ENCODE results near the gene NPPA. TPM values are rescaled to one million over a fixed set of nuclear protein-coding genes. Genes with fewer than 3 reads are reported as not detected.
A peak's percentile ranks its signal among the peaks of the same experiment; 100 is the strongest.

The NPPA gene
- total and polyA plus RNA-seq, 8 donors = 0.51 to 2.7 (median 1.2) TPM

DNA sequence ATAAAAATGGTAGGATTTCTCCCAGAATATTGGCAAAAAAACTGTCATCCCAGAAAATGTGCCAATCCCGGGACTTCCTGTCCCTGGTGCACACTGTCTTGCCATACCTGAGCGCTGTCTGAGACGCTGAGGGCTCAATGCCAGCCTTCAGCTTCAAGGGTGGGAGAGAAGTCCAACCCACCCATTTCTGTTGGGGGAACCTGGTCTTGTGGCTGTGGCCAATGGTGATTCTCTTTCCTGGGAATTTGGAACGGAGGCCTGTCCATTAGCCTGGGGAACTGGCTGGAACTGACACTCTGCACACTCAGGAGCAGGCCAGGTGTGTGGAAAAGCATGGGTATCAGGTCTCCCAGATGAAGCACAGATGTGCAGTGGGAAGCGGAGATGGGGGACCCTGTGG is 48.5 kb downstream of the NPPA start:
- H3K36me3 ChIP-seq = peaks cover 0 to 68% of the 10 kb centered on the region in 2 donors
- TF ChIP-seq, protein P1, sequence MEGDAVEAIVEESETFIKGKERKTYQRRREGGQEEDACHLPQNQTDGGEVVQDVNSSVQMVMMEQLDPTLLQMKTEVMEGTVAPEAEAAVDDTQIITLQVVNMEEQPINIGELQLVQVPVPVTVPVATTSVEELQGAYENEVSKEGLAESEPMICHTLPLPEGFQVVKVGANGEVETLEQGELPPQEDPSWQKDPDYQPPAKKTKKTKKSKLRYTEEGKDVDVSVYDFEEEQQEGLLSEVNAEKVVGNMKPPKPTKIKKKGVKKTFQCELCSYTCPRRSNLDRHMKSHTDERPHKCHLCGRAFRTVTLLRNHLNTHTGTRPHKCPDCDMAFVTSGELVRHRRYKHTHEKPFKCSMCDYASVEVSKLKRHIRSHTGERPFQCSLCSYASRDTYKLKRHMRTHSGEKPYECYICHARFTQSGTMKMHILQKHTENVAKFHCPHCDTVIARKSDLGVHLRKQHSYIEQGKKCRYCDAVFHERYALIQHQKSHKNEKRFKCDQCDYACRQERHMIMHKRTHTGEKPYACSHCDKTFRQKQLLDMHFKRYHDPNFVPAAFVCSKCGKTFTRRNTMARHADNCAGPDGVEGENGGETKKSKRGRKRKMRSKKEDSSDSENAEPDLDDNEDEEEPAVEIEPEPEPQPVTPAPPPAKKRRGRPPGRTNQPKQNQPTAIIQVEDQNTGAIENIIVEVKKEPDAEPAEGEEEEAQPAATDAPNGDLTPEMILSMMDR (IDR thresholded peaks at IDR 0.05) = no peak
- intact Hi-C loops (cut with DNase I) = no loop called here
- no peak for ATAC-seq
- peaks cover 5 to 60% of the 10 kb centered on the region in 2 donors for H3K4me1 ChIP-seq
- H3K27ac ChIP-seq = peak overlapping the region in 1 of 2 donors; percentile 23
- DNase-seq = no peak
- H3K4me3 ChIP-seq = no peak overlapping the region
- no peaks in the 10 kb centered on the region for H3K9me3 ChIP-seq
- no peaks in the 10 kb centered on the region for H3K27me3 ChIP-seq

DNA sequence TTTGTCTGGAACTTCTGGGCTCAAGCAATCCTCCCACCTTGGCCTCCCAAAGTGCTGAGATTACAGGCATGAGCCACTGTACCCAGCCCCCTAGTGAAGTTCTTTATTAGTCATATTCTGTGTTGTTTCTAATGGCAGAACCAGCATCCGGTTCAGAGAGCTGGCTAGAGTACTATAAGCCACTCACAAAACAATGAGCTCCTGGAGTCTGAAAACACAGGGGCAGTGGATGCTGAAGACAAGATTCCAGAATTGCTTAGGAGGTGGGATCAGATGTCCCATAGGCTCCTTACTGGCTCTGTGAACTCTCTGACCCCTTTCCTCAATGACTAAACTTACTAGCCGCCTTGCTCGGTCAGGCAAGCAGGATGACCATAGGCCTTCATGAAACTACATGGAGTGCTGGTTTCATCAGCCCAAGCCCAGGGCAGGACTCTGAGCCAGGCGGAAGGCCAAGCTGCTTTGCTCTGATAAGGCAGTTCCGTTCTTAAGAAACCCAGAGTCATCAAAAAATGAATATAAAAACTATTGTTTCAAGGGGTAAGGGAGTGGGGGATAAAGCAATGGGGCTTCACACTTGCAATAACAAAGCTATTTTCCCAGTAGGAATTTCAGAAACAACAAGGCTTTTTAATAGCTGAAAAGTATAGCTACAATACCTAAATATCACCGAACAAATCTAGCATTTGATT is 49.9 kb downstream of the NPPA start:
- Histone ChIP-seq H3K36me3 (peaks cover 0 to 82% of the 10 kb centered on the region in 2 donors), H3K27me3 (no peaks in the 10 kb centered on the region), H3K27ac (peak overlapping the region; percentile 65 to 77), H3K4me3 (no peak overlapping the region), H3K4me1 (peaks cover 0 to 47% of the 10 kb centered on the region in 2 donors), H3K9me3 (no peaks in the 10 kb centered on the region)
- intact Hi-C loops (cut with DNase I) = no loop called here
- TF ChIP-seq, protein P1 (IDR thresholded peaks at IDR 0.05) = no peak
- DNase-seq (peak in 1 of 4 donors; percentile 77), ATAC-seq (peak; percentile 47)

DNA sequence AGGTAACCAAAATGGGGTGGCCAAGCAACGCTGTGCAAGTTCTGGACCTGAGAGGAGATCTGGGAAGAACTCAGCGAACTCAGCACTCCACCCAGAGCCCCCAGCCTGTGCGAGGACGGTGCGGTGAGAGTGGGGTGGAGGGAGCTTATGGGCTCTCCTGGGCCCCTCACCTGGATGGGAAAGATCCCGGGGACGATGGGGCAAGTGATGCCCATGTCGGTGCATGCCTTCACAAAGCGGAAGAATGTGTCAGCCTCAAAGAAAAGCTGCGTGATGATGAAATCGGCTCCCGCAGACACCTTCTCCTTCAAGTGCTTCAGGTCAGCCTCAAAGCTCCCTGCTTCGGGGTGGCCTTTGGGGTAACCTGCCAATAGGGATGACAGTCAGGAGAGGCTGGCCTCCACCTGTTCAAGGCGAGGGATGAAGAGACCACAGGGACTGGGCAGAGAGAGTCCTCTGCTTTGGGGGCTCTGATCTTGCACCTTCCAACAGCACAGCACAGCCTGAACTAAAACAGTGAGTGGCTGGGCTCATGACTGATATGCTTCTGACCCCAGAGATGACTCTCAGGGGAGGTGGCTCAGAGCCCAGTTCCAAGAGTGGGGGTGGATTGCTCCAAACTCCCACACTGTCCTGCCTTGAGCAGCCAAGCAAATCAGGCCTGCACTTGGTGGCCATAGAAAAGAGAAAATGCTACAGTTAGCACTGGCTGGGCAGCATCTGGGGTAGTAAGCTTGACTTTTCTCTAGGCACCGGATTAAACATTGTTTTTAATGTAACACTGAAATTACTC is 51.4 kb downstream of the NPPA start:
- intact Hi-C loops (cut with DNase I) = no loop called here
- Histone ChIP-seq H3K4me3 (no peak overlapping the region), H3K4me1 (peaks cover 8 to 47% of the 10 kb centered on the region in 2 donors), H3K27ac (peak overlapping the region in 1 of 2 donors; percentile 65), H3K27me3 (no peaks in the 10 kb centered on the region), H3K36me3 (peaks cover 0 to 93% of the 10 kb centered on the region in 2 donors), H3K9me3 (no peaks in the 10 kb centered on the region)
- ATAC-seq (no peak), DNase-seq (no peak)
- TF ChIP-seq, protein P1 (IDR thresholded peaks at IDR 0.05) = no peak

Other genes starting within 250 kb of the NPPA start
- gene FBXO2, start 193.4 kb downstream of the NPPA start, total RNA-seq = 10 to 100 TPM in 1 of 2 donors, 1 to 10 TPM in 1; 8.0 to 12.7 TPM
- gene FBXO2, start 193.4 kb downstream of the NPPA start, polyA plus RNA-seq (ENCODE audit: insufficient read length in 6 of 6) = under 1 TPM; 0.57 to 0.92 (median 0.76) TPM
- gene FBXO44, start 192.9 kb downstream of the NPPA start, total RNA-seq = 10 to 100 TPM; 13.8 to 21.1 TPM
- gene FBXO44, start 192.9 kb downstream of the NPPA start, polyA plus RNA-seq (ENCODE audit: insufficient read length in 6 of 6) = 10 to 100 TPM; 12.1 to 17.1 (median 14.6) TPM
- gene FBXO6, start 183.6 kb downstream of the NPPA start, total RNA-seq = 10 to 100 TPM; 13.4 to 15.2 TPM
- gene FBXO6, start 183.6 kb downstream of the NPPA start, polyA plus RNA-seq (ENCODE audit: insufficient read length in 6 of 6) = 1 to 10 TPM; 4.7 to 7.1 (median 5.8) TPM
- 10 to 100 TPM; 25.7 to 28.0 TPM for gene MAD2L2, start 166.6 kb downstream of the NPPA start, total RNA-seq
- gene MAD2L2, start 166.6 kb downstream of the NPPA start, polyA plus RNA-seq (ENCODE audit: insufficient read length in 6 of 6) = 10 to 100 TPM; 44.5 to 56.1 (median 46.8) TPM
- under 1 TPM; 0.10 to 0.61 TPM for gene DRAXIN, start 156.1 kb downstream of the NPPA start, total RNA-seq
- 1 to 10 TPM; 2.2 to 3.2 (median 2.5) TPM for gene DRAXIN, start 156.1 kb downstream of the NPPA start, polyA plus RNA-seq (ENCODE audit: insufficient read length in 6 of 6)
- 10 to 100 TPM; 49.0 to 95.8 TPM for gene AGTRAP, start 111.6 kb downstream of the NPPA start, total RNA-seq
- gene AGTRAP, start 111.6 kb downstream of the NPPA start, polyA plus RNA-seq (ENCODE audit: insufficient read length in 6 of 6) = 10 to 100 TPM; 24.7 to 29.8 (median 27.5) TPM
- 10 to 100 TPM in 1 of 2 donors, 1 to 10 TPM in 1; 5.7 to 14.4 TPM for gene C1orf167, start 85.6 kb downstream of the NPPA start, total RNA-seq
- gene C1orf167, start 85.6 kb downstream of the NPPA start, polyA plus RNA-seq (ENCODE audit: insufficient read length in 6 of 6) = under 1 TPM in 3 of 6 donors, not detected in 3; 0.24 to 0.64 (median 0.54) TPM
- 10 to 100 TPM; 34.2 to 44.5 TPM for gene MTHFR, start 41.8 kb downstream of the NPPA start, total RNA-seq
- 10 to 100 TPM; 16.5 to 29.3 (median 22.3) TPM for gene MTHFR, start 41.8 kb downstream of the NPPA start, polyA plus RNA-seq (ENCODE audit: insufficient read length in 6 of 6)
- gene CLCN6, start 41.6 kb downstream of the NPPA start, total RNA-seq = 10 to 100 TPM; 17.7 to 43.4 TPM
- gene CLCN6, start 41.6 kb downstream of the NPPA start, polyA plus RNA-seq (ENCODE audit: insufficient read length in 6 of 6) = 10 to 100 TPM; 17.2 to 23.9 (median 20.7) TPM
- gene NPPB, start 11.2 kb upstream of the NPPA start, total RNA-seq = not detected
- not detected for gene NPPB, start 11.2 kb upstream of the NPPA start, polyA plus RNA-seq (ENCODE audit: insufficient read length in 6 of 6)
- 10 to 100 TPM; 42.9 to 43.3 TPM for gene KIAA2013, start 78.6 kb upstream of the NPPA start, total RNA-seq
- gene KIAA2013, start 78.6 kb upstream of the NPPA start, polyA plus RNA-seq (ENCODE audit: insufficient read length in 6 of 6) = 10 to 100 TPM; 26.2 to 33.3 (median 31.1) TPM
- gene PLOD1, start 86.9 kb upstream of the NPPA start, total RNA-seq = 100 to 1,000 TPM; 114 to 159 TPM
- gene PLOD1, start 86.9 kb upstream of the NPPA start, polyA plus RNA-seq (ENCODE audit: insufficient read length in 6 of 6) = 100 to 1,000 TPM; 122 to 153 (median 131) TPM
- gene MFN2, start 132.7 kb upstream of the NPPA start, total RNA-seq = 10 to 100 TPM; 75.4 to 82.0 TPM
- gene MFN2, start 132.7 kb upstream of the NPPA start, polyA plus RNA-seq (ENCODE audit: insufficient read length in 6 of 6) = 10 to 100 TPM; 45.4 to 53.6 (median 49.1) TPM
- 10 to 100 TPM; 26.8 to 42.3 TPM for gene MIIP, start 171.7 kb upstream of the NPPA start, total RNA-seq
- 10 to 100 TPM; 15.4 to 30.8 (median 20.4) TPM for gene MIIP, start 171.7 kb upstream of the NPPA start, polyA plus RNA-seq (ENCODE audit: insufficient read length in 6 of 6)
- gene TNFRSF8, start 215.5 kb upstream of the NPPA start, total RNA-seq = 1 to 10 TPM in 1 of 2 donors, under 1 TPM in 1; 0.99 to 2.8 TPM
- gene TNFRSF8, start 215.5 kb upstream of the NPPA start, polyA plus RNA-seq (ENCODE audit: insufficient read length in 6 of 6) = under 1 TPM; 0.11 to 0.34 (median 0.18) TPM

All from left lung (tissue), 10 donors.